ENCODE data around the gene CMTM1. TPM values are rescaled to one million over a fixed set of nuclear protein-coding genes. Genes with fewer than 3 reads are reported as not detected.

The CMTM1 gene
- total RNA-seq, 6 experiments from 2014 or later = 0.69 to 1.6 (median 0.90) TPM; not detected in 1

- H3K36me3 ChIP-seq = no peaks in the 10 kb centered on the region
- no peak for TF ChIP-seq POLR2A (IDR thresholded peaks at IDR 0.05)
- TF ChIP-seq, protein P1, sequence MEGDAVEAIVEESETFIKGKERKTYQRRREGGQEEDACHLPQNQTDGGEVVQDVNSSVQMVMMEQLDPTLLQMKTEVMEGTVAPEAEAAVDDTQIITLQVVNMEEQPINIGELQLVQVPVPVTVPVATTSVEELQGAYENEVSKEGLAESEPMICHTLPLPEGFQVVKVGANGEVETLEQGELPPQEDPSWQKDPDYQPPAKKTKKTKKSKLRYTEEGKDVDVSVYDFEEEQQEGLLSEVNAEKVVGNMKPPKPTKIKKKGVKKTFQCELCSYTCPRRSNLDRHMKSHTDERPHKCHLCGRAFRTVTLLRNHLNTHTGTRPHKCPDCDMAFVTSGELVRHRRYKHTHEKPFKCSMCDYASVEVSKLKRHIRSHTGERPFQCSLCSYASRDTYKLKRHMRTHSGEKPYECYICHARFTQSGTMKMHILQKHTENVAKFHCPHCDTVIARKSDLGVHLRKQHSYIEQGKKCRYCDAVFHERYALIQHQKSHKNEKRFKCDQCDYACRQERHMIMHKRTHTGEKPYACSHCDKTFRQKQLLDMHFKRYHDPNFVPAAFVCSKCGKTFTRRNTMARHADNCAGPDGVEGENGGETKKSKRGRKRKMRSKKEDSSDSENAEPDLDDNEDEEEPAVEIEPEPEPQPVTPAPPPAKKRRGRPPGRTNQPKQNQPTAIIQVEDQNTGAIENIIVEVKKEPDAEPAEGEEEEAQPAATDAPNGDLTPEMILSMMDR (IDR thresholded peaks at IDR 0.05) = no peak
- no peaks in the 10 kb centered on the region for H3K27me3 ChIP-seq
- peak; percentile 12 to 20 (median 14) for ATAC-seq
- peaks cover 0 to 36% (median 8%) of the 10 kb centered on the region in 4 donors for H3K4me1 ChIP-seq
- H3K27ac ChIP-seq = peak overlapping the region in 1 of 3 donors; percentile 69
- DNase-seq = no peak
- WGBS (ENCODE audit: insufficient coverage, low coverage, low lambda C conversion rate, missing lambda C conversion rate) = 65% methylated on average over 6 of the region's 7 CpGs
- H3K9me3 ChIP-seq = no peaks in the 10 kb centered on the region
- intact Hi-C loops (cut with DNase I) = no loop called here
- no peak overlapping the region for H3K4me3 ChIP-seq
These were observed 51.5 kb downstream of the CMTM1 start for GRCh38 chr16:66617728-66618127.

DNA sequence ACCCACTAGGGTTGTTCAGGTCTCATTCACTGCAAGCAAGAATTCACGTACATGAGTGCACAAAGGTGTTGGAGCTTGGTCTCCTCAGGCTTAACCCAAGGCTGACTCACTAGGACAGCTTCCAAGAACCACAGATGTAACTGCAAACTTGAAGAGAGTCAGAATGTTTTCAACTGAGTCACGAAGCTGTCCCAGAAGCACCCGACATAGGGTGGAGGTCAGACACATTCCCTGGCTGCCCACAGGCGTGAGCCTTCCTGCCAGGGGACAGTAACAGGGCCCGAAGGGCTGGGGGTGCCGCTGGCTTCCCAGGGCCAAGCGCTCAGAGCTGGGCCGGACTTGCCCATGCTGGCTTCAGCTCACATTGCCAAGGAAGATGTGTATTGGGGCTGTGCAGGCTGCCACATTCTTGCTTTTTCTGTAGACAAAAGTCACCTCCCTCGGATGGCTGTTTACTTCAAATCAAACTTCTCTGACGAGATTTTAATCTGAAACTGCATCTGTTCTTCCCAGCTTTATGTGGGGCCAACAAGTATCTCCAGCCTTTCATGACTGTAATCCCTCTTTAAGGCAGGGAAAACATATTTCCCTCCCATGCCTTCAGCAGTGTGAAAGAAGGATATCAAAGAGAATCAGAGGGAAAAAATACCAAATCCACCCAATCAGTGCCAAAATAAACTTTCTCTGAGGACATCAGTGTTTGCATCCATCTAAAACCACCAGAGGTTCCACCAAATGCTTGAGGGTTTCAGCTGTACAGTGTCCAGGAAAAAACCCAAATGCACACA, 52.5 kb downstream of the CMTM1 start:
- DNase-seq (no peak), ATAC-seq (peak in 1 of 4 donors; percentile 42)
- WGBS (ENCODE audit: insufficient coverage, low coverage, low lambda C conversion rate, missing lambda C conversion rate) = 63% methylated on average over 2 of the region's 10 CpGs
- no peak overlapping the region for H3K4me3 ChIP-seq
- no peaks in the 10 kb centered on the region for H3K27me3 ChIP-seq
- peak overlapping the region in 1 of 3 donors; percentile 58 for H3K27ac ChIP-seq
- peaks cover 0 to 36% (median 8%) of the 10 kb centered on the region in 4 donors for H3K4me1 ChIP-seq
- H3K36me3 ChIP-seq = no peaks in the 10 kb centered on the region
- intact Hi-C loops (cut with DNase I) = no loop called here
- TF ChIP-seq POLR2A (IDR thresholded peaks at IDR 0.05) = no peak
- TF ChIP-seq, protein P1 (IDR thresholded peaks at IDR 0.05) = no peak
- H3K9me3 ChIP-seq = no peaks in the 10 kb centered on the region

DNA sequence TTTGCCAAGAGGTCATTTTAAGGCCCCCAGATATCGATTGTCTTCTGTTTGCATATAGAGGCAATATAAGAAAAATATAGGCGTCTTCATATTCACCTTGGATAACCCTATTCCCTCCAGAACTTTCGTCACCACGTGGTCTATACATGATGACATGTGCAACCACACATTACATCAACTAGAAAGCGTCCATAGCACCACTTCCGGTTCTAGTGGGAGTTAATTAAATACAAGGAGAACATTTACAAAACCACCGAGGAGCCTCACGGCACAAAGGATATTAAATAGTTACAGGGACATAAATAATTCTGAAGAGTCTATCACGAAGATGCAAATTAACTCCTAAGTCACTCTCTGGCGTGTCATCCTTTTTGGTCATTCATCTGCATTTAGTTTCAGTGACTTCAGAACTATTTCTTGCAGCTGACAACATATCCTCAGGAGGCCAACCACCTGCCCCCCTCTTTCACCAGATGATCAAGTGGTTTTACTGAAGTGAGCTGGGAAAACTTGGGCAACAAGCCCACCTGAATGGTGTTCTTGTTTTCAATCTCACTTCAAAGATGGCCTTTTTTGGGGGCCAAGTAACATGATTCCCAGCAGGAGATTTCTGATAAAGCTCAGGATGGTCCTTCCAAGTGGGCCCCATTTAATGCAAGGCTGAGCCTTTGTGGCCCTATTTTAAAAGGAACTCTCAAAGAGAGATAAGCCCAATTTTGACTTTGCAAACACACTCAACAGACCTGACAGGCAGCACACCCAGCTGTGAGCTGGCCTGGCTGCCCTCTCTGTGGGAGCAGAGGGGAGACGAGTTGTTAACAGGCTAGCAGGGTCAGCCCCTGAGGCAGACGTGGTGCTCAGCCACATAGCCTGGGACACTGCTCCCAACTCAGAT, 53.5 kb downstream of the CMTM1 start:
- ATAC-seq = no peak
- Histone ChIP-seq H3K9me3 (no peaks in the 10 kb centered on the region), H3K27ac (no peak overlapping the region), H3K4me1 (peaks cover 0 to 36% (median 8%) of the 10 kb centered on the region in 4 donors), H3K27me3 (no peaks in the 10 kb centered on the region), H3K36me3 (no peaks in the 10 kb centered on the region), H3K4me3 (no peak overlapping the region)
- intact Hi-C loops (cut with DNase I) = no loop called here
- DNase-seq = no peak
- 72% methylated on average over 10 of the region's 12 CpGs for WGBS (ENCODE audit: insufficient coverage, low coverage, low lambda C conversion rate, missing lambda C conversion rate)
- no peak for TF ChIP-seq POLR2A (IDR thresholded peaks at IDR 0.05)
- TF ChIP-seq, protein P1 (IDR thresholded peaks at IDR 0.05) = no peak

DNA sequence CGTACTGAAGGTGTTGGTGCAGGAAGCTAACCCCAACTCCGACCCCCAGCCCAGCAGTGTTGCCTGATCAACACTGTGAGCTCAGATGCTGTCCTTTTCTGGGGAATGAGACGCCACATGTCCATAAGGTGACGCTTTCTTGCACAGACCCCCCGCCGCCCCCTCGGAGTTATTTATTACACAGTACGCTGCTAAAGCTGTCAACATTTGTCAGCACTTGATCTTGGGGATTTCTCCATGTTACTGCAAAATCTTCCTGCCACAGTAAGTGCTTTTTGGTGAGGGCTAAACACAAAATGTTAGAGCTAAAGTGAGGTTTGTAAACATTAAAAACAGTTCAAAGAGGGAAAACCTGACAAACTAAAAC, 54.2 kb downstream of the CMTM1 start:
- Histone ChIP-seq H3K4me3 (no peak overlapping the region), H3K27ac (no peak overlapping the region), H3K9me3 (no peaks in the 10 kb centered on the region), H3K4me1 (peaks cover 0 to 36% (median 8%) of the 10 kb centered on the region in 4 donors), H3K27me3 (no peaks in the 10 kb centered on the region), H3K36me3 (no peaks in the 10 kb centered on the region)
- DNase-seq (no peak), ATAC-seq (no peak)
- 85% methylated on average over 4 of the region's 8 CpGs for WGBS (ENCODE audit: insufficient coverage, low coverage, low lambda C conversion rate, missing lambda C conversion rate)
- intact Hi-C loops (cut with DNase I) = no loop called here
- no peak for TF ChIP-seq POLR2A (IDR thresholded peaks at IDR 0.05)
- TF ChIP-seq, protein P1 (IDR thresholded peaks at IDR 0.05) = no peak

All from right lobe of liver (tissue), 6 donors.